Endothelial cell of umbilical vein (primary cell): ENCODE measurements around the gene NIPSNAP2. TPM values are rescaled to one million over a fixed set of nuclear protein-coding genes. Genes with fewer than 3 reads are reported as not detected.

Experiments used
- BruUV-seq: library from RNA; stranded (reverse); fragments of 400-500 nt; replicated peaks from 2 replicates; lab custom pipeline; 2021; lab: Mats Ljungman, UMichigan
- CTCF ChIA-PET: fragments of 300-600, 350-600 bp; sonication (Branson Sonifier 250); formaldehyde crosslinking; loops from one replicate; lab custom pipeline; 2021; ENCODE audit warnings: antibody characterized with exemption, inconsistent platforms; lab: Charles Lee
- POLR2A ChIA-PET: fragments of 300-600, 350-600 bp; sonication (Branson Sonifier 250); formaldehyde crosslinking; loops from one replicate; lab custom pipeline; 2021; ENCODE audit warnings: antibody characterized with exemption, inconsistent platforms; lab: Charles Lee
- DNase-seq: peaks from one replicate; pipeline ENCODE4 v3.0.0-alpha.2; 2011; ENCODE audit warnings: low read depth, low spot score
- FAIRE-seq: peaks from 2 replicates; lab custom pipeline; 2011; peaks lifted over from hg19 to GRCh38; lab: Jason Lieb, UNC
- H2AFZ ChIP-seq: 2 replicates; pipeline ENCODE4 v1.6.0; 2012; ENCODE audit warnings: low read depth, low read length, control low read depth, inconsistent platforms
- H3K27ac ChIP-seq: 2 replicates; pipeline ENCODE4 v1.5.1; 2011; ENCODE audit warnings: low read depth, mild to moderate bottlenecking, control low read depth, low read length, moderate library complexity; ENCODE audit not compliant: insufficient read depth
- H3K27me3 ChIP-seq, 2 experiments: 2 replicates each; pipeline versions ENCODE4 v1.6.0 to v1.6.1; 2011; ENCODE audit warnings: low read length in 2 of 2, mixed read lengths in 1 of 2; ENCODE audit not compliant: control insufficient read depth in 2 of 2, insufficient read depth in 2 of 2
- H3K36me3 ChIP-seq, 2 experiments: 2 replicates in 1 of 2; 3 replicates in 1 of 2; pipeline ENCODE4 v1.5.1; 2011; ENCODE audit warnings: low read length in 2 of 2, mild to moderate bottlenecking in 1 of 2, moderate library complexity in 1 of 2; ENCODE audit not compliant: control insufficient read depth in 2 of 2, insufficient read depth in 2 of 2; ENCODE audit errors: extremely low read depth in 1 of 2
- H3K4me1 ChIP-seq: 3 replicates; pipeline ENCODE4 v1.5.1; 2011; ENCODE audit warnings: mild to moderate bottlenecking, low read length; ENCODE audit not compliant: control insufficient read depth, insufficient read depth; ENCODE audit errors: extremely low read depth
- H3K4me2 ChIP-seq: 2 replicates; pipeline ENCODE4 v1.6.1; 2011; ENCODE audit warnings: low read length, control low read depth, mixed read lengths; ENCODE audit not compliant: insufficient read depth
- H3K4me3 ChIP-seq, 3 experiments: fragments of 200-600 bp in 1 of 3; sonication (generic), shearing (Covaris generic) in 1 of 3; replicated peaks in 1 of 3; 2 replicates each; pipeline ENCODE4 v1.5.1; 2011 to 2016; ENCODE audit warnings: control low read depth in 3 of 3, low read length in 3 of 3, mild to moderate bottlenecking in 2 of 3, inconsistent platforms in 1 of 3, low read depth in 1 of 3, moderate library complexity in 1 of 3; ENCODE audit not compliant: insufficient read depth in 1 of 3
- H3K79me2 ChIP-seq: 2 replicates; pipeline ENCODE4 v1.6.0; 2012; ENCODE audit warnings: low read length, inconsistent platforms; ENCODE audit not compliant: control insufficient read depth, insufficient read depth
- H3K9ac ChIP-seq: replicated peaks from 2 replicates; pipeline ENCODE3; 2011; ENCODE audit warnings: low read length, control low read depth; ENCODE audit not compliant: insufficient read depth; ENCODE audit errors: extremely low read depth
- H3K9me1 ChIP-seq: replicated peaks from 3 replicates; pipeline ENCODE4 v1.6.0; 2011; ENCODE audit warnings: mild to moderate bottlenecking, low read length; ENCODE audit not compliant: control insufficient read depth, insufficient read depth; ENCODE audit errors: extremely low read depth
- H3K9me3 ChIP-seq: replicated peaks from 2 replicates; pipeline ENCODE4 v1.5.1; 2012; ENCODE audit warnings: low read length, inconsistent platforms; ENCODE audit not compliant: control insufficient read depth, insufficient read depth
- H4K20me1 ChIP-seq: replicated peaks from 2 replicates; pipeline ENCODE3; 2011; ENCODE audit warnings: mild to moderate bottlenecking, low read length; ENCODE audit not compliant: control insufficient read depth, insufficient read depth; ENCODE audit errors: extremely low read depth
- CTCF ChIP-seq, 2 donors: IDR thresholded peaks; 1 replicate in 1 of 2; 2 replicates in 1 of 2; pipeline ENCODE4 v1.5.1; 2011; ENCODE audit warnings: low read length in 2 of 2, mild to moderate bottlenecking in 2 of 2, moderate library complexity in 2 of 2, control low read depth in 1 of 2, inconsistent platforms in 1 of 2, low read depth in 1 of 2; ENCODE audit not compliant: insufficient read depth in 1 of 2; ENCODE audit errors: extremely low read depth in 1 of 2
- EZH2 ChIP-seq: IDR thresholded peaks from 2 replicates; pipeline ENCODE4 v1.6.1; 2012; ENCODE audit warnings: borderline replicate concordance, low read depth, mild to moderate bottlenecking, moderate library complexity, low read length, inconsistent platforms; ENCODE audit not compliant: severe bottlenecking
- FOS ChIP-seq: IDR thresholded peaks from 2 replicates; pipeline ENCODE4 v1.6.1; 2011; ENCODE audit warnings: mild to moderate bottlenecking, low read length, moderate library complexity, borderline replicate concordance; ENCODE audit not compliant: insufficient read depth
- GATA2 ChIP-seq: IDR thresholded peaks from 2 replicates; pipeline ENCODE4 v1.7.0; 2011; ENCODE audit warnings: low read depth, mild to moderate bottlenecking, moderate library complexity, mixed read lengths, low read length; ENCODE audit not compliant: insufficient read length, insufficient read depth
- JUN ChIP-seq: IDR thresholded peaks from 2 replicates; pipeline ENCODE4 v1.6.1; 2011; ENCODE audit warnings: borderline replicate concordance, low read depth; ENCODE audit not compliant: insufficient read length, insufficient read depth
- MAX ChIP-seq: IDR thresholded peaks from 2 replicates; pipeline ENCODE4 v1.6.1; 2011; ENCODE audit not compliant: insufficient read depth, insufficient read length
- MYC ChIP-seq: IDR thresholded peaks from one replicate; pipeline ENCODE4 v1.6.1; 2011; ENCODE audit warnings: mild to moderate bottlenecking, low read depth, low read length
- POLR2A ChIP-seq: IDR thresholded peaks from 2 replicates; pipeline ENCODE4 v1.6.1; 2012; ENCODE audit warnings: low read depth, mild to moderate bottlenecking, control low read depth, low read length
- POLR2AphosphoS5 ChIP-seq: IDR thresholded peaks from 2 replicates; pipeline ENCODE4 v1.6.1; 2012; ENCODE audit warnings: low read depth, mild to moderate bottlenecking, control low read depth, low read length, moderate library complexity; ENCODE audit not compliant: insufficient read depth
- dilution Hi-C: fragments of 300-500 bp; cut with MboI; formaldehyde crosslinking; loops from one replicate; pipeline ENCODE4 v1.15.0; 2019; ENCODE audit warnings: low sequenced_read_pairs; ENCODE audit not compliant: extremely low pct_ligation_motif_present
- intact Hi-C: fragments of 100-400 bp; cut with micrococcal nuclease; formaldehyde crosslinking; loops from one replicate; pipeline ENCODE4 v1.10.0; 2022
- polyA plus RNA-seq, 4 experiments: library from polyadenylated mRNA; depleted of rRNA in 3 of 4; stranded (reverse) in 3 of 4; unstranded in 1 of 4; fragments of >200 nt; gene quantifications; 2 replicates each; pipeline versions ENCODE4 v1.2.1 to v1.2.3, GENCODE V29; 2011 to 2012; ENCODE audit warnings: missing spikeins in 1 of 4
- total RNA-seq: library from RNA; stranded (reverse); gene quantifications from 2 replicates; pipeline ENCODE4 v1.2.3, GENCODE V29; 2021

Gene NIPSNAP2
- total and polyA plus RNA-seq, 2 donors (not counting 3 experiments of a cell fraction or from before 2014, with no cell fraction given), result 29.7 to 50.5 TPM

- FAIRE-seq (peak; percentile 97), DNase-seq (peak; percentile 94)
- Histone ChIP-seq H3K27ac (no peak overlapping the region), H3K79me2 (peaks cover 8% of the 10 kb centered on the region), H3K9me3 (no peaks in the 10 kb centered on the region), H3K4me1 (peaks cover 11% of the 10 kb centered on the region), H3K4me3 (peak overlapping the region in 1 of 3 experiments; percentile 25), H4K20me1 (no peaks in the 10 kb centered on the region), H3K4me2 (peak overlapping the region; percentile 12), H3K9me1 (no peaks in the 10 kb centered on the region), H3K36me3 (peaks cover 7 to 15% of the 10 kb centered on the region in 2 experiments), H3K9ac (no peak overlapping the region), H2AFZ (no peak overlapping the region), H3K27me3 (no peaks in the 10 kb centered on the region)
- ChIA-PET POLR2A (no interaction called here), CTCF (interaction anchor here (2.3 kb wide), 1 partner anchor 14 kb away, joined by 5 read pairs; no protein-coding TSS in a partner anchor)
- TF ChIP-seq POLR2A, result no peak
- TF ChIP-seq MAX, result no peak
- no peak for TF ChIP-seq POLR2AphosphoS5
- TF ChIP-seq CTCF (IDR thresholded peaks at IDR 0.05; ENCODE audit: extremely low read depth in 1 of 2, insufficient read depth in 1 of 2, low read depth in 1 of 2, low read length in 2 of 2), result no peak
- no peak for TF ChIP-seq MYC
- TF ChIP-seq EZH2, result no peak
- TF ChIP-seq FOS, result no peak
- TF ChIP-seq GATA2, result no peak
- TF ChIP-seq JUN, result no peak
- dilution Hi-C loops, result no loop called here
- no TSS peak for BruUV-seq
- intact Hi-C loops, result no loop called here
Measured at GRCh38 chr7:55977831-55978230, 13.4 kb downstream of the NIPSNAP2 start.
